ENCODE data around the gene SUMF1. TPM values are rescaled to one million over a fixed set of nuclear protein-coding genes. Genes with fewer than 3 reads are reported as not detected.

Gene SUMF1
- total RNA-seq, 1 experiment from 2014 or later, result 21.8 TPM

GRCh38 chr3:4497843-4498324, 30.8 kb upstream of the SUMF1 start:
- no peak for DNase-seq (ENCODE audit: low read depth)

- no peak for DNase-seq (ENCODE audit: low read depth)
These were observed 30.1 kb upstream of the SUMF1 start for GRCh38 chr3:4497005-4497692.

GRCh38 chr3:4496087-4496452, 29.0 kb upstream of the SUMF1 start:
- no peak for DNase-seq (ENCODE audit: low read depth)

GRCh38 chr3:4495294-4496086, 28.4 kb upstream of the SUMF1 start:
- no peak for DNase-seq (ENCODE audit: low read depth)

- no peak for DNase-seq (ENCODE audit: low read depth)
These were observed 27.8 kb upstream of the SUMF1 start for GRCh38 chr3:4494895-4495264.

- DNase-seq (ENCODE audit: low read depth), result peak; percentile 26
These were observed 27.1 kb upstream of the SUMF1 start for GRCh38 chr3:4493941-4494894.

GRCh38 chr3:4493014-4493940, 26.2 kb upstream of the SUMF1 start, which contains the start of gene ITPR1:
TSS of gene ITPR1 (plus strand) at chr3:4493348. CDS start at chr3:4516492, 23,144 bp downstream.
- DNase-seq (ENCODE audit: low read depth), result peak; percentile 95

- DNase-seq (ENCODE audit: low read depth), result peak; percentile 81
These were observed 25.3 kb upstream of the SUMF1 start for GRCh38 chr3:4492208-4493013.

- no peak for DNase-seq (ENCODE audit: low read depth)
These were observed 24.8 kb upstream of the SUMF1 start for GRCh38 chr3:4491855-4492207.

GRCh38 chr3:4478261-4478660, 11.2 kb upstream of the SUMF1 start:
- DNase-seq (ENCODE audit: low read depth), result no peak

- DNase-seq (ENCODE audit: low read depth), result peak; percentile 46
These were observed 9.4 kb upstream of the SUMF1 start for GRCh38 chr3:4476496-4476895.

GRCh38 chr3:4475804-4476203, 8.7 kb upstream of the SUMF1 start:
- DNase-seq (ENCODE audit: low read depth), result no peak

GRCh38 chr3:4474683-4475490, 7.8 kb upstream of the SUMF1 start:
- DNase-seq (ENCODE audit: low read depth), result peak; percentile 83

- no peak for DNase-seq (ENCODE audit: low read depth)
These were observed 5.7 kb upstream of the SUMF1 start for GRCh38 chr3:4472766-4473165.

- no peak for DNase-seq (ENCODE audit: low read depth)
These were observed 5.2 kb upstream of the SUMF1 start for GRCh38 chr3:4472312-4472711.

- no peak for DNase-seq (ENCODE audit: low read depth)
These were observed 4.8 kb upstream of the SUMF1 start for GRCh38 chr3:4471907-4472306.

GRCh38 chr3:4467522-4467867, 426 bp upstream of the SUMF1 start:
- no peak for DNase-seq (ENCODE audit: low read depth)

- DNase-seq (ENCODE audit: low read depth), result no peak
These were observed 2.5 kb downstream of the SUMF1 start for GRCh38 chr3:4464576-4464975.

GRCh38 chr3:4462369-4463040, 4.6 kb downstream of the SUMF1 start:
- DNase-seq (ENCODE audit: low read depth), result no peak

Measured in M059J (cell line).